ENCODE measurements around the gene ADAMTS17. TPM values are rescaled to one million over a fixed set of nuclear protein-coding genes. Genes with fewer than 3 reads are reported as not detected.

ADAMTS17 gene
- 10 to 100 TPM in 1 of 4 donors, 1 to 10 TPM in 3; 7.2 to 15.1 (median 8.9) TPM for total RNA-seq

- Histone ChIP-seq H3K4me1 (peaks cover 0 to 11% (median 8%) of the 10 kb centered on the region in 4 donors), H3K27ac (peak within 1 kb of the TSS in 3 of 4 donors; percentile 65 to 71 (median 69)), H3K27me3 (no peaks in the 10 kb centered on the region), H3K4me3 (peak within 1 kb of the TSS; percentile 61 to 67 (median 66)), H3K9me3 (no peaks in the 10 kb centered on the region), H3K36me3 (no peaks in the 10 kb centered on the region)
- TF ChIP-seq POLR2A (IDR thresholded peaks at IDR 0.05): peak; percentile 39 to 88
- peak; percentile 58 to 95 (median 86) for TF ChIP-seq CTCF (IDR thresholded peaks at IDR 0.05)
- peak; percentile 85 to 98 (median 95) for DNase-seq
Observed at GRCh38 chr15:100341750-100342560, at the start of gene ADAMTS17. Gene ADAMTS17 (minus strand): TSS chr15:100341975. CDS start chr15:100341899, 76 bp downstream.

GRCh38 chr15:100385300-100386050, 43.7 kb upstream of the ADAMTS17 start:
- no peak overlapping the region for H3K27ac ChIP-seq
- H3K4me1 ChIP-seq: no peaks in the 10 kb centered on the region
- TF ChIP-seq POLR2A (IDR thresholded peaks at IDR 0.05): no peak
- TF ChIP-seq CTCF (IDR thresholded peaks at IDR 0.05): no peak
- peaks cover 0 to 5% (median 2%) of the 10 kb centered on the region in 4 donors for H3K9me3 ChIP-seq
- no peak for DNase-seq
- no peak overlapping the region for H3K4me3 ChIP-seq
- H3K27me3 ChIP-seq: no peaks in the 10 kb centered on the region
- H3K36me3 ChIP-seq: no peaks in the 10 kb centered on the region

GRCh38 chr15:100384108-100384410, 42.3 kb upstream of the ADAMTS17 start:
- no peaks in the 10 kb centered on the region for H3K4me1 ChIP-seq
- H3K36me3 ChIP-seq: no peaks in the 10 kb centered on the region
- TF ChIP-seq POLR2A (IDR thresholded peaks at IDR 0.05): no peak
- no peak for TF ChIP-seq CTCF (IDR thresholded peaks at IDR 0.05)
- H3K27me3 ChIP-seq: no peaks in the 10 kb centered on the region
- DNase-seq: no peak
- no peak overlapping the region for H3K4me3 ChIP-seq
- H3K27ac ChIP-seq: no peak overlapping the region
- H3K9me3 ChIP-seq: peaks cover 0 to 5% (median 2%) of the 10 kb centered on the region in 4 donors

- TF ChIP-seq CTCF (IDR thresholded peaks at IDR 0.05) (peak in 4 of 6 experiments; percentile 21 to 47 (median 45)), POLR2A (IDR thresholded peaks at IDR 0.05) (no peak)
- no peak overlapping the region for H3K4me3 ChIP-seq
- no peak overlapping the region for H3K27ac ChIP-seq
- H3K9me3 ChIP-seq: peaks cover 0 to 5% (median 2%) of the 10 kb centered on the region in 4 donors
- H3K36me3 ChIP-seq: no peaks in the 10 kb centered on the region
- no peaks in the 10 kb centered on the region for H3K4me1 ChIP-seq
- no peaks in the 10 kb centered on the region for H3K27me3 ChIP-seq
- no peak for DNase-seq
Observed at GRCh38 chr15:100383302-100384107, 41.7 kb upstream of the ADAMTS17 start.

GRCh38 chr15:100373942-100374341, 32.2 kb upstream of the ADAMTS17 start:
- no peaks in the 10 kb centered on the region for H3K36me3 ChIP-seq
- no peaks in the 10 kb centered on the region for H3K4me1 ChIP-seq
- H3K27ac ChIP-seq: no peak overlapping the region
- peak overlapping the region in 3 of 4 donors; percentile 20 to 40 (median 35) for H3K4me3 ChIP-seq
- DNase-seq: no peak
- H3K27me3 ChIP-seq: peaks cover 0 to 8% of the 10 kb centered on the region in 2 donors
- no peaks in the 10 kb centered on the region for H3K9me3 ChIP-seq
- TF ChIP-seq CTCF (IDR thresholded peaks at IDR 0.05): no peak
